Kidney tubule cell (primary cell): ENCODE results near the gene RSL24D1.

Experiments used
- DNase-seq: peaks from one replicate; pipeline ENCODE4 v3.0.0-alpha.2; 2018; ENCODE audit warnings: low spot score

Gene RSL24D1

GRCh38 chr15:55196458-55197361, at the start of gene RSL24D1:
Gene RSL24D1, minus strand, starts transcription at chr15:55196941. Its CDS starts 51 bp downstream, at chr15:55196890.
- DNase-seq = peak; percentile 99

- no peak for DNase-seq
Observed at GRCh38 chr15:55245059-55245458, 48.3 kb upstream of the RSL24D1 start.

GRCh38 chr15:55241891-55242290, 45.1 kb upstream of the RSL24D1 start:
- DNase-seq = no peak

- DNase-seq = no peak
Observed at GRCh38 chr15:55241186-55241585, 44.4 kb upstream of the RSL24D1 start.

GRCh38 chr15:55240125-55240760, 43.5 kb upstream of the RSL24D1 start:
- DNase-seq = no peak

- DNase-seq = no peak
Observed at GRCh38 chr15:55239440-55240124, 42.8 kb upstream of the RSL24D1 start.

GRCh38 chr15:55238877-55239276, 42.1 kb upstream of the RSL24D1 start:
- no peak for DNase-seq

GRCh38 chr15:55237219-55238130, 40.7 kb upstream of the RSL24D1 start:
- DNase-seq = no peak

GRCh38 chr15:55235546-55236036, 38.9 kb upstream of the RSL24D1 start:
- no peak for DNase-seq

- no peak for DNase-seq
Observed at GRCh38 chr15:55234800-55235104, 38.0 kb upstream of the RSL24D1 start.

GRCh38 chr15:55234104-55234799, 37.5 kb upstream of the RSL24D1 start:
- DNase-seq = no peak

- DNase-seq = no peak
Observed at GRCh38 chr15:55231455-55231854, 34.7 kb upstream of the RSL24D1 start.

- DNase-seq = no peak
Observed at GRCh38 chr15:55230953-55231352, 34.2 kb upstream of the RSL24D1 start.

GRCh38 chr15:55230051-55230670, 33.4 kb upstream of the RSL24D1 start:
- DNase-seq = peak; percentile 46

GRCh38 chr15:55226127-55226526, 29.4 kb upstream of the RSL24D1 start:
- DNase-seq = no peak

- peak; percentile 72 for DNase-seq
Observed at GRCh38 chr15:55224892-55225291, 28.2 kb upstream of the RSL24D1 start.

GRCh38 chr15:55222588-55222987, 25.8 kb upstream of the RSL24D1 start:
- DNase-seq = no peak

GRCh38 chr15:55221090-55222011, 24.6 kb upstream of the RSL24D1 start:
- DNase-seq = peak; percentile 87

- DNase-seq = no peak
Observed at GRCh38 chr15:55220606-55221005, 23.9 kb upstream of the RSL24D1 start.
